ENCODE results near the gene KRT25. TPM values are rescaled to one million over a fixed set of nuclear protein-coding genes. Genes with fewer than 3 reads are reported as not detected.

KRT25 gene
- total RNA-seq, 3 donors from 2014 or later = not detected

DNA sequence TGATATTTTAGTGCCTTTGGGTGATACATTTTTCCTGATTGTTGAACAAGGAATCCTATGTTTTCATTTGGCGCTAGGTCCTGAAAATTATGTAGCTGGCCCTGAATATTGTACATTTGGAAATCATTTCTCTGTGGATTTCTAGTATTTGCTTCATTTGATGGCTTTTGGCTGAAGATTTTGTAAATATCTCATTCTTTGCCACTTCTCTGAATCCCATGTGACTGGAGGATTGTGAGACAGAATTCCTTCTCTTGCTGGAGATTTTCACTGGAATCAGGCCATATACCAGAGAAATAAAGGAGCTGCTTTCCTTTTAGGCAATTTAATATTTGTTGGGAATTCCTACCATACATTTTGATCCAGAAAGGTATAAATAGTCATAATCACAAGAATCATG is 36.0 kb upstream of the KRT25 start:
- DNase-seq (ENCODE audit: low spot score in 2 of 2) = no peak
- Histone ChIP-seq H3K9me3 (no peaks in the 10 kb centered on the region), H3K4me1 (no peaks in the 10 kb centered on the region), H3K4me3 (no peak overlapping the region), H3K27ac (no peak overlapping the region), H3K27me3 (no peaks in the 10 kb centered on the region), H3K36me3 (no peaks in the 10 kb centered on the region)
- intact Hi-C loops (cut with DNase I; ENCODE audit: low total_unique reads) = no loop called here
- TF ChIP-seq, protein P1, sequence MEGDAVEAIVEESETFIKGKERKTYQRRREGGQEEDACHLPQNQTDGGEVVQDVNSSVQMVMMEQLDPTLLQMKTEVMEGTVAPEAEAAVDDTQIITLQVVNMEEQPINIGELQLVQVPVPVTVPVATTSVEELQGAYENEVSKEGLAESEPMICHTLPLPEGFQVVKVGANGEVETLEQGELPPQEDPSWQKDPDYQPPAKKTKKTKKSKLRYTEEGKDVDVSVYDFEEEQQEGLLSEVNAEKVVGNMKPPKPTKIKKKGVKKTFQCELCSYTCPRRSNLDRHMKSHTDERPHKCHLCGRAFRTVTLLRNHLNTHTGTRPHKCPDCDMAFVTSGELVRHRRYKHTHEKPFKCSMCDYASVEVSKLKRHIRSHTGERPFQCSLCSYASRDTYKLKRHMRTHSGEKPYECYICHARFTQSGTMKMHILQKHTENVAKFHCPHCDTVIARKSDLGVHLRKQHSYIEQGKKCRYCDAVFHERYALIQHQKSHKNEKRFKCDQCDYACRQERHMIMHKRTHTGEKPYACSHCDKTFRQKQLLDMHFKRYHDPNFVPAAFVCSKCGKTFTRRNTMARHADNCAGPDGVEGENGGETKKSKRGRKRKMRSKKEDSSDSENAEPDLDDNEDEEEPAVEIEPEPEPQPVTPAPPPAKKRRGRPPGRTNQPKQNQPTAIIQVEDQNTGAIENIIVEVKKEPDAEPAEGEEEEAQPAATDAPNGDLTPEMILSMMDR (IDR thresholded peaks at IDR 0.05) = no peak
- TF ChIP-seq POLR2A (IDR thresholded peaks at IDR 0.05) (no peak), POLR2AphosphoS5 (IDR thresholded peaks at IDR 0.05) (no peak)

DNA sequence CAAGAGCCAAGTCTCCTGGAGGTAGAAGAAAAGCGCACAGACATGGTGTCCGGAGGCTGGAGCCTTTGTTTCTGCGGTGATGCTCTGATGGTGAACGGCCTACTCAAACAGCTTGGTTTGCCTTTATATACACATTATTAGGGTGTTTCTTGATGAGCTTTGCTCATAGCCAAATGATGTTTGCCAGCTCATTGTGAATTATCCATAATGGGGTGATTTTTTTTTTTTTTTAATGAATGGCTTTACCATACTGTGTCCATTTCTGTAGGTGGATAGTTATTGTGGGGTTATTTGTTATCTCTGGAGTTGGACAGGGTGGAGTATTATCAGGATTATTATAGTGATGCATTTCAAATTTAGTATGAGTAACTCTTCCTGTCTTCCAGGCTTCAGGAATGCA is 27.3 kb upstream of the KRT25 start, which contains the start of gene KRT27:
Gene KRT27 (minus strand): TSS at position 101 of the 400 bp plus-strand sequence. CDS start 57 bp downstream, at position 44.
- TF ChIP-seq, protein P1 (IDR thresholded peaks at IDR 0.05) = no peak
- TF ChIP-seq POLR2AphosphoS5 (IDR thresholded peaks at IDR 0.05) = no peak
- no peak for TF ChIP-seq POLR2A (IDR thresholded peaks at IDR 0.05)
- no peaks in the 10 kb centered on the region for H3K36me3 ChIP-seq
- H3K4me1 ChIP-seq = no peaks in the 10 kb centered on the region
- intact Hi-C loops (cut with DNase I; ENCODE audit: low total_unique reads) = no loop called here
- no peak for DNase-seq (ENCODE audit: low spot score in 2 of 2)
- H3K27me3 ChIP-seq = peaks cover 0 to 25% of the 10 kb centered on the region in 2 donors
- no peak within 1 kb of the TSS for H3K4me3 ChIP-seq
- H3K9me3 ChIP-seq = no peaks in the 10 kb centered on the region
- H3K27ac ChIP-seq = no peak within 1 kb of the TSS

DNA sequence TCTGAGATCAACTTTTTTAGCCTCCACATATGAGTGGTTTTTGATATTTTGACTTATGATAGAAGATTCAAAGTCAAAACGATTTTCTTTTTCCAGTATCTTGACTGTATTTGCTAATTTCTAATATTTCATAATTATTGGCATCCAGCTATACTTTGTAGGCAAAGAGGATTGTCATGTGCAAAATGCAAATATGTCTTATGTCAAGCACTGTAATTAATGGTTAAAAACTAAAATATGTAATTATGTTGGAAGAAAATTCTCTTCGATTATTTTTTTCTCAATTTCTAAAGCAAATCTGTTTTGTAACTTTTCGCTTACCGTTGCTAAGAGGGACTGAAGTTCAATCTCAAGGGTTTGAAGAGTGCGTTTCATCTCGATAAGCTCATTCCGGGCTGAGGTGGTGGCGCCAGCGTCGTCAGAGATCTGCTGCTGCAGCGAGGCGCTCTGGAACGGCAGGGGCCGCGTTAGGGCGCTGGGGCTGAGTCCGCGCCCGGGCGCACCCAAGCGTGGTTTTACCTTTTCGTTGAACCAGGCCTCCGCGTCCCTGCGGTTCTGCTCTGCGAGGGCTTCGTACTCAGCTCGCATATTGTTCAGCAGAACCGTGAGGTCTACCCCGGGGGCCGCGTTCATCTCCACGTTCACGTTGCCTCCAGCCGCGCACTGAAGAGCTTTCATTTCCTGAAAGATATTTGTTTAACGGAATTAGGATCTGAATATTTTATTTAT is 24.2 kb upstream of the KRT25 start:
- H3K9me3 ChIP-seq = no peaks in the 10 kb centered on the region
- intact Hi-C loops (cut with DNase I; ENCODE audit: low total_unique reads) = no loop called here
- H3K4me1 ChIP-seq = no peaks in the 10 kb centered on the region
- no peak for DNase-seq (ENCODE audit: low spot score in 2 of 2)
- peak overlapping the region in 2 of 3 donors; percentile 13 to 44 for H3K4me3 ChIP-seq
- H3K27me3 ChIP-seq = peaks cover 0 to 25% of the 10 kb centered on the region in 2 donors
- H3K36me3 ChIP-seq = no peaks in the 10 kb centered on the region
- TF ChIP-seq POLR2A (IDR thresholded peaks at IDR 0.05) (no peak), POLR2AphosphoS5 (IDR thresholded peaks at IDR 0.05) (no peak)
- TF ChIP-seq, protein P1 (IDR thresholded peaks at IDR 0.05) = no peak
- no peak overlapping the region for H3K27ac ChIP-seq

DNA sequence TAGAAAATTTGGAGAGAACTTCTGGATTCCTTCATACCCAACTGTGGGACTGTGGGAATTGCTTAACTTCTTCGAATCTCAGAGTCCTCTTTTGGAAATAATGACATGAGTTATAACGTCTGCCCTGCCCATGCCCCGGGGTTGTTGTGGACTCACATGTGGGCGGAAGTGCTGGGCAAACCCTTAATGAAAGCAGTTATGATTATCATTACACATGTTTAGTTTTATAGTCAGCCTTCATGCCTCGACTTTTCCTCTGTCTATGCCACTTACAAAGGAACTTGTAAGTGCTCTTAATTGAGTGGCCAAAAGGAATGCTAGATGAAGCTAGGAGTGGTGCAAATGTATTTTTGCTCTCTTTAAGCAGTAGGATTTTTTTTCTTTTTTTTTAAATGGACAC is 23.3 kb upstream of the KRT25 start:
- no peak overlapping the region for H3K27ac ChIP-seq
- DNase-seq (ENCODE audit: low spot score in 2 of 2) = no peak
- no peaks in the 10 kb centered on the region for H3K9me3 ChIP-seq
- no peak for TF ChIP-seq POLR2A (IDR thresholded peaks at IDR 0.05)
- TF ChIP-seq, protein P1 (IDR thresholded peaks at IDR 0.05) = no peak
- no peak for TF ChIP-seq POLR2AphosphoS5 (IDR thresholded peaks at IDR 0.05)
- intact Hi-C loops (cut with DNase I; ENCODE audit: low total_unique reads) = no loop called here
- H3K36me3 ChIP-seq = no peaks in the 10 kb centered on the region
- peaks cover 0 to 25% of the 10 kb centered on the region in 2 donors for H3K27me3 ChIP-seq
- no peak overlapping the region for H3K4me3 ChIP-seq
- H3K4me1 ChIP-seq = no peaks in the 10 kb centered on the region

DNA sequence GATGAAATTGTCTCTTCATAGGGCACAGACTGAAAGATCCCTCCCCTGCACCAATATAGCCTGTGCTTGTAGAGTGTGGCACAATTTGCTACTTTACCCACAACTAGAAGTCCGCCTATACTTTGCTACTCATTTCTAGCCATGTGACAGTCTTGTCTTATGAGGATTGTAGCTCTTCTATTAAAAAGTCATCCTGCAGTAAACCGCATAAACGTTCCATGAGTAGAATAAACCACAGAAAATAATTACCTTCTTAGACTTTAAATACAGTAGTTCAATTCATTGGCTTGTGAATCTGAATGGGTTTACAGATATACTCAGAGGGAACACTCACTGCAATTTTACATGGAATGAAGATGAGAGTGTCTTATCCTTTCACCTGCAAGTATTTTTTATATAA is 22.8 kb upstream of the KRT25 start:
- TF ChIP-seq POLR2AphosphoS5 (IDR thresholded peaks at IDR 0.05) (no peak), POLR2A (IDR thresholded peaks at IDR 0.05) (no peak)
- TF ChIP-seq, protein P1 (IDR thresholded peaks at IDR 0.05) = no peak
- H3K4me1 ChIP-seq = no peaks in the 10 kb centered on the region
- H3K9me3 ChIP-seq = no peaks in the 10 kb centered on the region
- peaks cover 0 to 25% of the 10 kb centered on the region in 2 donors for H3K27me3 ChIP-seq
- no peak overlapping the region for H3K27ac ChIP-seq
- intact Hi-C loops (cut with DNase I; ENCODE audit: low total_unique reads) = no loop called here
- H3K36me3 ChIP-seq = no peaks in the 10 kb centered on the region
- H3K4me3 ChIP-seq = no peak overlapping the region
- no peak for DNase-seq (ENCODE audit: low spot score in 2 of 2)
